GM18502 (cell line): ENCODE measurements around the gene GPR158.
A peak's percentile ranks its signal among the peaks of the same experiment; 100 is the strongest.

Source experiments
- ATAC-seq: cut with Tn5 transposase; IDR thresholded peaks from one replicate; pipeline ENCODE4 v1.9.1; 2021; ENCODE audit warnings: mild to moderate bottlenecking; ENCODE audit not compliant: unreplicated experiment, poor library complexity

The GPR158 gene

GRCh38 chr10:25191162-25191895 lies 16.5 kb downstream of the GPR158 start:
- ATAC-seq = no peak

GRCh38 chr10:25198151-25198550 lies 23.4 kb downstream of the GPR158 start:
- no peak for ATAC-seq

GRCh38 chr10:25206693-25207414 lies 32.1 kb downstream of the GPR158 start:
- no peak for ATAC-seq

GRCh38 chr10:25209618-25210017 lies 34.8 kb downstream of the GPR158 start:
- ATAC-seq = no peak

DNA sequence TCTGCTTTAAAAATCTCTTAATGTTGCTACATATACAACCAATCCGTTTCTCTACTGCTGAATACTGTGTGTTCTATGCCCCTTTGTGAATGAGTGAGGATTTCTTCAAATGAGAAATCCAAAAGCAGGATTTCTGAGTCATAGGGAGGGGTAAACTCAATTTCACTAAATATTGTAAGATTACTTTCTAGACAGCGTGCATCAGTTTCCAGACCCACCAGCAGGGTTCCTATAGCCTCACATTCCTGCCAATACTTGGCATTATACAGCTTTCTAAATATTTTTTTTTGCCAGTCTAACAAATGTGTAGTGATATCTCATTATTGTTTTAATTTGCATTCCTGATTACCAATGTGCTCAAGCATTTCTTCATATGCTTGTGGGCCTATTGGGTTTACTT lies 35.5 kb downstream of the GPR158 start:
- no peak for ATAC-seq

- no peak for ATAC-seq
Measured at GRCh38 chr10:25220156-25220555, 45.4 kb downstream of the GPR158 start.

GRCh38 chr10:25222085-25222660 lies 47.4 kb downstream of the GPR158 start:
- no peak for ATAC-seq

DNA sequence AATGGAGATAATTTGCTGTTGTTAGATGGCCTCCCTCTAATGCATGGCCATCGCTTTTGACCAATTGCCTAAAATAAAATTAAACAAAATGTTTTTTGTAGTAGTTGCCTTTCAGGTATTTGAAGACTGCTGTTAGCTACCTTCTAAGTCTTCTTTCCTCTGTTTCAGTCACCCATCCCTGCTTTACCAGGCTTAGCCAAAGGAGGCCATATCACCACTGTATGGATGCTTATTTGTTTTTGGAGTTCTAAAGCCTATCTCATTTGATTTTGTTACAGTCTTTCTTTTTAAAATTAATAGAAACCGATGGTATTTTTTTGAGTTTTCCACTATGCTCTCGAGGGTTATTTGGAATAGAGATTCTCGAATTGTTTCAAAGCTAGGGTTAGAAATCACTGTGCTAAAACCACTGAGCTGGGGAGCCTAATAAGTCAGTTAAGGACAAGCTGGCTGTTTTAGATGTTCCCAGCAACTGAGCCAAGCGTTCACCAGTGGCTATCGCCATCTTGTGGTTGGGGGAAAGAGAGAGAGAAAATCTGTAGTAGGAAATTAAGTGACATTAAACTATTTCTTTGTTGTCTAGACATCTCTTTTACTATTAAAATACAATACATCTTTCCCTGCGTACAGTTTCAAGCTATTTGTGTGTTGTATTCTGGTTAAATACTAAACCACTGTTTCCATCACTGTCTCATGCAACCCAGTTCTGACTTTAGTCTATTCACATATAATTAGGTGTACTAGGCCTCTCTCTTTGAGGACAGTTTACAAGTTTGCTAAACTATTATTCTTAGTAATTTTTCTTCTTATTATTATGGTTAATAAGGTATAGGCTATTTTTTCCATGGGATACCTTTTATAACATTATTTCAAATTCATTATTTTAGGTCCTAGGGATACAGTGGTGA lies 52.2 kb downstream of the GPR158 start:
- ATAC-seq = peak; percentile 71

- ATAC-seq = no peak
Measured at GRCh38 chr10:25231751-25232150, 57.0 kb downstream of the GPR158 start.

GRCh38 chr10:25232204-25232603 lies 57.4 kb downstream of the GPR158 start:
- no peak for ATAC-seq

DNA sequence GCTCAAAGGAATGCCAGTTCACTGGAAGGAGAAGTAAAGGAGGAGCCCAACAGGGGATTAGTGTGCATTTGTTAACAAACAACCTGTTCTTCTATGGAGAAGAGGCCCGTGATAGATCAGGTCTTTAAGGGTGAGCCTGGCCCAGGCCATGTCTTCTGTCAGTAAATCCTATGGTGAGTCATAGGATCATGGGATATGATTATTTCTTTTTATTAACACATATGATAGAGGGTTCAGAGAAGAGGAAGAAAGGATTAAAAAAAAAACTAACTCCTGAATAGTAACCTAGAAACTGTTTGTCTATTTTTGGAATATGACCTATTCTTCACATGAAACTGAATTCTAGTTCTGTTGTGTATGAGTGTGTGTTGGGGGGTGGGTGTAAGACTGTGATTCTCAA lies 70.4 kb downstream of the GPR158 start:
- no peak for ATAC-seq

- no peak for ATAC-seq
Measured at GRCh38 chr10:25257646-25258045, 82.8 kb downstream of the GPR158 start.

DNA sequence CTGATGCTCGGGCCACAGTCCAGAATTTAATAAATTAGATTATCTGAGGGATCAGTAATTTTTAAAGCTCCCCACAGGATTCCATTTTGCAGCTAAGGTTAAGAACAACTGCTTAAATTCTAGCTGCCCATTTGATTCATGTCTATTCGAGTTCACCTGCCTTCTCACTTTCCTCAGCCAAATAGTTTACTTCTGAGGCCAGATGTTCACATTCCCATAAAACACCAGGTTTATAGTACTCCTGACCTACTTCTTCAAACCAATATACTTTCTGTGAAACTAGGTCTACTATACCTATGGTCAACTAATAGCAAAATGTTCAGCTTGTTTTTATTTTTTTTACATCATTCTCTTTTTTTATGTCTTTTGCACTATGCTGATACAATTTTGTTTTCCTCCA lies 86.3 kb downstream of the GPR158 start:
- ATAC-seq = no peak

- ATAC-seq = no peak
Measured at GRCh38 chr10:25261558-25261957, 86.8 kb downstream of the GPR158 start.

DNA sequence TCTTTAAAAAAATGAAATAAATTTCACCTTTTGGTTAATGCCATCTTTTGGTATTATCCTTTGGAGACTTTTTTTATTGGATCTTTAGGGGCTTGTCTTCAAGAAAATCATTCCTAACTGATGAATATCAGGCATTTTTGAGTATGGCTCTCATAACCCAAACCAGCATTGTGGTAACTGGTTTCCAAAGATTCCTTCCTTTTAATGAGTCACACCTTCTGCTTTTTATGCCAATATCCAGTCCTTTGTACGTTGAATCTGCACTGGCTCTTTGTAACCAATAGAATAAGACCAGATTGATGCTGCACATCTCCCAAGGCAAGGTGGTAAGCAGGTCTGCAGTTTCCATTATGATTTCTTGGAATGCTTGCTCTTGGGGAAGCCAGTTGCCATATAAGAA lies 89.1 kb downstream of the GPR158 start:
- ATAC-seq = no peak

DNA sequence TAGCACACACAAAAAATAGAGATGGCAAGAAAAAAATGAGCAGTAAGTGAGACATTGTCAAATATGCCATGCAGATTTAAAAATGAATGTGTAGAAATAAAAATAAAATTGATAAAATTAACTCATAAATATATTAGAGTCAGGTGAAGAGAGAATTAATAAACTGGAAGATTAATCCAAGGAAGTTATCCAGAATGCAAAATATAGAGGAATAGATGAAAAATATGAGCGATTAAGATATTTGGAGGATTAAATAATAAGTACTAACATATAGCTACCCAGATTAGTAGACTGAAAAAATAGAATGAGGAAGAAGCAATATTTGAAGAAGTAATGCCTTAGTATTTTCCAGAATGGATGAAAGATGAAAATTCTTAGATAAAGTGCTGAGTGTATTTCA lies 103.4 kb downstream of the GPR158 start:
- no peak for ATAC-seq

- no peak for ATAC-seq
Measured at GRCh38 chr10:25280076-25280475, 105.3 kb downstream of the GPR158 start.

DNA sequence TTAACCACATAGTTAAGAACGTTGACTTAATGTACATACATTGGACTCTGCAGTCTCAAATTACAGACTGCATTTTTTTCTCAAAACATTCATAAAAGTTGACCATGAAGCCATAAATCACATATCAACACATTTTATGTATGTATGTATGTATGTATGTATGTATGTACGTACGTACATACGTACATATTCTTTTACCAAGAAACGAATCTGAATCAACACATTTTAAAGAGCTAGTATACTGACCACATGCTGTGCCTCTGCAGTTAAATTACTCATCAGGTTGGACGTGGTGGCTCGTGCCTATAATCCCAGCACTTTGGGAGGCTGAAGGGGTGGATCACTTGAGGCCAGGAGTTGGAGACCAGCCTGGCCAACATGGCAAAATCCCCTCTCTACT lies 105.8 kb downstream of the GPR158 start:
- ATAC-seq = no peak

DNA sequence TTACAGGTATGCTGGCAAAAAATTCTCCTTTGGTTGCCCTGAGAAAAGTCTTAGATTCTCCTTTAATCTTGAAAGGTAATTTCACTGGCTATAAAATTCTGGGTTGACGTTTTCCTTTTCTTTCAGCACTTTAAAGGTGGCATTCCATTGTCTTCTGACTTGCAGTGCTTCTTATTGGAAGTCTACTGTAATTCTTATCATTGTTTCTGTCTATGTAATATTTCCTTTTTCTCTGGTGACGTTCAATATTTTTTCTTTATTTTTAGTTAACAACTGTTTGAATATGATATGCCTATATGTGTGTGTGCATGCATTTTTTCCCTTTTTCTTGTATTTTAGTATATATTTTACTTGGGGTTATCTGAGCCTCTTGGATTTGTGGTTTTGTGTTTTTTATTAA lies 111.0 kb downstream of the GPR158 start:
- ATAC-seq = no peak

DNA sequence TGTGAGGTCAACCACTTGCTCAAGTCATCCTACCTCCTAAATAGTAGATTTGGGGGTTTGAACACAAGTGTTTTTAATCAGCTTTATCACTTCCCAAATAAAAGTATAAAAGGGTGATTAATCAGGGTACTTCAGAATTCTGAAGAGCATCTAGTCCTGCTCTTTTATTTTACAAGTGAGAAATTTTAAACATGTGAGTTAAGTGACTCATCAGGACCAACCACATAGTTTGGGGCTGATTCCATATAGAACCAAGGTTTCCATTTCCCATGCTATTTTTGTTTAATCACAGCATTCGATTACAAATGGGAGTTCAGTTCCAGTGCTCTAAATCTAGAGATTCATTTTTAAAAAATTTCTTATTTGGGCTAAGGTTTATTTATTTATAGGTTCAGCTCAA lies 113.4 kb downstream of the GPR158 start:
- ATAC-seq = no peak
